Esophagus muscularis mucosa (tissue), 4 donors: ENCODE data around the gene VSTM2B. TPM values are rescaled to one million over a fixed set of nuclear protein-coding genes. Genes with fewer than 3 reads are reported as not detected.

Source experiments
- DNase-seq: peaks from one replicate; pipeline ENCODE4 v3.0.0-alpha.2; 2017; ENCODE audit errors: extremely low spot score
- H3K27ac ChIP-seq, 4 donors: fragments of 200-600 bp; sonication (generic); replicated peaks in 1 of 4; 1 replicate in 3 of 4; 2 replicates in 1 of 4; pipeline ENCODE4 v1.5.1; 2016 to 2019; ENCODE audit warnings: mild to moderate bottlenecking in 1 of 4
- H3K27me3 ChIP-seq, 4 donors: fragments of 200-600 bp; sonication (generic); one replicate each; pipeline versions ENCODE4 v1.5.1 to v1.6.0; 2016 to 2019
- H3K36me3 ChIP-seq, 4 donors: fragments of 200-600 bp; sonication (generic); one replicate each; pipeline ENCODE4 v1.5.1; 2016 to 2019
- H3K4me1 ChIP-seq, 4 donors: fragments of 200-600 bp; sonication (generic); one replicate each; pipeline ENCODE4 v1.5.1; 2016 to 2019
- H3K4me3 ChIP-seq, 4 donors: fragments of 200-600 bp; sonication (generic); 1 replicate in 2 of 4; 2 replicates in 2 of 4; pipeline ENCODE4 v1.5.1; 2016 to 2019; ENCODE audit warnings: mild to moderate bottlenecking in 4 of 4, moderate library complexity in 1 of 4
- H3K9me3 ChIP-seq, 4 donors: fragments of 200-600 bp; sonication (generic); 1 replicate in 3 of 4; 2 replicates in 1 of 4; pipeline ENCODE4 v1.5.1; 2016 to 2019
- EP300 ChIP-seq: sonication (generic); formaldehyde crosslinking; IDR thresholded peaks from one replicate; pipeline ENCODE4 v1.6.1; 2017; ENCODE audit warnings: antibody characterized with exemption
- POLR2A ChIP-seq: fragments of 450-650 bp; IDR thresholded peaks from one replicate; pipeline ENCODE4 v1.6.1; 2017; ENCODE audit warnings: antibody characterized with exemption, moderate library complexity, mild to moderate bottlenecking, low read depth
- POLR2AphosphoS5 ChIP-seq, 2 donors: sonication (generic); formaldehyde crosslinking; IDR thresholded peaks; one replicate each; pipeline ENCODE4 v1.6.1; 2017; ENCODE audit warnings: antibody characterized with exemption in 2 of 2
- WGBS: methylation state at CpG from one replicate; pipeline ENCODE4 v1.1.5; 2018; 5-methylcytosine and 5-hydroxymethylcytosine counted together
- intact Hi-C: fragments of 100-400 bp; cut with DNase I; formaldehyde crosslinking; loops from one replicate; pipeline ENCODE4 v1.15.1; 2023
- total RNA-seq, 4 donors: library from RNA; depleted of rRNA; stranded (reverse); fragments of >200 nt; gene quantifications; one replicate each; pipeline versions ENCODE4 v1.1.0 to v1.2.1, GENCODE V29; 2016
- TF ChIP-seq, protein P1 (sequence below), 3 experiments: fragments of 200-600 bp in 2 of 3; fragments of 450-650 bp in 1 of 3; sonication (generic) in 2 of 3; IDR thresholded peaks; one replicate each; pipeline ENCODE4 v1.5.1; 2017 to 2019; ENCODE audit warnings: antibody characterized with exemption in 3 of 3, mild to moderate bottlenecking in 2 of 3, moderate library complexity in 1 of 3

Gene VSTM2B
- total RNA-seq, 4 donors from 2014 or later = 0.23 to 0.33 TPM; not detected in 2

DNA sequence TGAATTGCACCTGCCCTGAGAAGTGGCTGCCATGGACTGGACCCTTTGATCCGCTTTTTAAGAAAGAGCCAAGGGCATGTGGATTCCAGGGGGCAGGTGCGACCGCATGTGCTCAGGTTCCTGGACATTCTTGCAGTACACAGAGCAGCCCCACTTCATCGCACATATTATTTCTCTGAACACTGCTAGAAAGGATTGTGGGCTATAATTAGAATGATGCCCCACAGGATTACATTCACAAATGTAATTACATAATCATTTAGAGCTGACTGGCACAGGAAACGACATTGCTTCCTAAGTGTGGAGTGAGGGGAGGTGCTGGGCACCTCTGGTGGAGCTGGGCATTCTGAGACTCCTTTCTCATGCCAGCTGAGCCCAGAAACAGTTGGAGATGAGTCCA, 37.5 kb upstream of the VSTM2B start:
- Histone ChIP-seq H3K36me3 (no peaks in the 10 kb centered on the region), H3K27me3 (peaks cover 0 to 52% (median 0%) of the 10 kb centered on the region in 4 donors), H3K9me3 (no peaks in the 10 kb centered on the region), H3K4me1 (peaks cover 0 to 9% (median 4%) of the 10 kb centered on the region in 4 donors), H3K27ac (no peak overlapping the region), H3K4me3 (no peak overlapping the region)
- DNase-seq = peak; percentile 26
- TF ChIP-seq, protein P1, sequence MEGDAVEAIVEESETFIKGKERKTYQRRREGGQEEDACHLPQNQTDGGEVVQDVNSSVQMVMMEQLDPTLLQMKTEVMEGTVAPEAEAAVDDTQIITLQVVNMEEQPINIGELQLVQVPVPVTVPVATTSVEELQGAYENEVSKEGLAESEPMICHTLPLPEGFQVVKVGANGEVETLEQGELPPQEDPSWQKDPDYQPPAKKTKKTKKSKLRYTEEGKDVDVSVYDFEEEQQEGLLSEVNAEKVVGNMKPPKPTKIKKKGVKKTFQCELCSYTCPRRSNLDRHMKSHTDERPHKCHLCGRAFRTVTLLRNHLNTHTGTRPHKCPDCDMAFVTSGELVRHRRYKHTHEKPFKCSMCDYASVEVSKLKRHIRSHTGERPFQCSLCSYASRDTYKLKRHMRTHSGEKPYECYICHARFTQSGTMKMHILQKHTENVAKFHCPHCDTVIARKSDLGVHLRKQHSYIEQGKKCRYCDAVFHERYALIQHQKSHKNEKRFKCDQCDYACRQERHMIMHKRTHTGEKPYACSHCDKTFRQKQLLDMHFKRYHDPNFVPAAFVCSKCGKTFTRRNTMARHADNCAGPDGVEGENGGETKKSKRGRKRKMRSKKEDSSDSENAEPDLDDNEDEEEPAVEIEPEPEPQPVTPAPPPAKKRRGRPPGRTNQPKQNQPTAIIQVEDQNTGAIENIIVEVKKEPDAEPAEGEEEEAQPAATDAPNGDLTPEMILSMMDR (IDR thresholded peaks at IDR 0.05) = no peak
- TF ChIP-seq EP300 (no peak), POLR2A (no peak), POLR2AphosphoS5 (IDR thresholded peaks at IDR 0.05) (no peak)
- 82% methylated on average over 5 of the region's 5 CpGs for WGBS
- intact Hi-C loops = no loop called here

DNA sequence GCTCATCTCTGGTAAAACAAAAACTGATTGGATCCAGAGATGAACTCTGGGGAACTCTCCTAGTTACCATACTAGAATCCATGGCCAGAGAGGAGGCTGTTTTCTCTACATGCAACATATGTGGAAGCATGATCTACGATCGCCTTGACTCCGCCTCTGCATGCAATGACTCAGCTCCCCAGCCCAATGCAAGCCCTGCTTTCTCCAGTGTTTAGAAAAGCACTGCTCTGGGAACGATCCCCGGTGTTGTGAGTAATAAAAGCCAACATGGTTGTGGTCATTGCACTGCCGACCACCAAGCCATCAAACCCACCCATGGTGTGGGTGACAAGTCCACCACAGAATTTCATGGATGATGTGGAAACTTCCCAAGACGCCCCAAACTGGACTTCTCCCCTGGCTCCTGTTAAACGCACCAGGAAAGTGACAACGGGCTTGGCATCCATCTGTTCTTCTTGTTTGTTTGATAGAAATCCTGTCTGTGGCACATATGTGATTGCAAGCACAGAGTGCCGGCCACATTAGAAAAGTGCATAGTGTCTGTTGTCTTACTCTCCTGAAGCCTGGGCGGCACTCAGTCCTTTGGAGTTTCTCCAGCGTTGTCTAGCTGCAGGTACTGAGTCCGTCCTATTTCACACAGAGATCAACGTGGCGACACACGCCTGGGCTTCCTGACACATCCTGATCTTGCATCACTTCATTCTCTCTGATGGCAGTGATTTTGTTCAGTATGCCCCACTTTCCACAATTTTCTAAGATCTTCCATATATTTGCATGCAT, 36.4 kb upstream of the VSTM2B start:
- TF ChIP-seq POLR2AphosphoS5 (IDR thresholded peaks at IDR 0.05) (no peak), EP300 (no peak), POLR2A (no peak)
- TF ChIP-seq, protein P1 (IDR thresholded peaks at IDR 0.05) = no peak
- WGBS = 69% methylated on average over 16 of the region's 16 CpGs
- no peak overlapping the region for H3K4me3 ChIP-seq
- H3K27me3 ChIP-seq = peaks cover 0 to 55% (median 0%) of the 10 kb centered on the region in 4 donors
- peak; percentile 75 for DNase-seq
- intact Hi-C loops = no loop called here
- no peaks in the 10 kb centered on the region for H3K9me3 ChIP-seq
- H3K4me1 ChIP-seq = peaks cover 0 to 9% (median 4%) of the 10 kb centered on the region in 4 donors
- H3K36me3 ChIP-seq = no peaks in the 10 kb centered on the region
- no peak overlapping the region for H3K27ac ChIP-seq

DNA sequence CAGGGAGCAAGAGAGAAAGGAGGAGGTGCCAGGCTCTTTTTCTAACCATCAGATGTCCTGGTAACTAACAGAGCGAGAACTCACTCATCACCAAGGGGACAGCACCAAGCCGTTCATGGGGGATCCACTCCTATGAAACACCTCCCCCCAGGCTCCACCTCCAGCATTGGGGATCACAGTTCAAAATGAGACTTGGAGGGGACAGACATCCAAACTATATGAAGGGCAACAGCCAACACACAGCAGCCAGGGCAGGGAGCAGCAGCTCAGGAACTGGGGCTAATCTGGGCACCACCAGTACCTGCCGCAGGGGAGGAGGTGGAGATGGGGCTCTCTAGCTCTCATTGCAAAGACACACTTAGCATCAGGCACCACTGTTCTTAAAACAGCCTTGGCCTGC, 34.3 kb upstream of the VSTM2B start:
- no peak overlapping the region for H3K4me3 ChIP-seq
- TF ChIP-seq POLR2AphosphoS5 (IDR thresholded peaks at IDR 0.05) (no peak), EP300 (no peak), POLR2A (no peak)
- TF ChIP-seq, protein P1 (IDR thresholded peaks at IDR 0.05) = no peak
- no peaks in the 10 kb centered on the region for H3K36me3 ChIP-seq
- DNase-seq = peak; percentile 37
- no peak overlapping the region for H3K27ac ChIP-seq
- WGBS = 81% methylated on average over 3 of the region's 3 CpGs
- no peaks in the 10 kb centered on the region for H3K9me3 ChIP-seq
- H3K27me3 ChIP-seq = peaks cover 0 to 57% (median 0%) of the 10 kb centered on the region in 4 donors
- peaks cover 0 to 9% (median 4%) of the 10 kb centered on the region in 4 donors for H3K4me1 ChIP-seq
- intact Hi-C loops = no loop called here

DNA sequence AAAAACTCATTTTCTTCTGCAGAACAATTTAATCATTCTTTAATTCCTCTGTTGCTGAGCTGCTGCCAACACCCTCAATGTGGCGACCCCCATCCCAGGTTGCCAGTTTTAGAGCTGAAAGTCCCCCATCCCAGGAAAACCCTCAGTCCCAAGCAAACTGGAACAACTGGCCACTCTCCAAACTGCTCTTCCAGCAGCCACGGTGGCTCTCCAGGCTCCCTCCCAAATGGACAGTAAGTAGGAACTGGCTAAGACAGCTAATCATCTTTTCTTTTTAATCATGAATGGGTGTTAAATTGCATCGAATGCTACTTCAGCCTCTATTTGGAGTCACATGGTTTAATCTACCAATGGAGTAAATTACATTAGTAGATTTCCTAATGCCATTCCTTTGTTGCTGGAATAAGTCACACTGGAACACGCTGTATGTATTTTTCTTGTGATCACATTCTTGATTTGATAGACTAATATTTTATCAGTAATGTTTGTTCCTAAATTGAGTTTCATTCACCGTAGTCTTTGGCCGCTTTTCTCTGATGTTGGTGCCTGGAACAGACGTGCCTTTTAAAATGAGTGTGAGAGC, 33.7 kb upstream of the VSTM2B start:
- TF ChIP-seq POLR2A (no peak), EP300 (no peak), POLR2AphosphoS5 (IDR thresholded peaks at IDR 0.05) (no peak)
- TF ChIP-seq, protein P1 (IDR thresholded peaks at IDR 0.05) = no peak
- DNase-seq = peak; percentile 7
- Histone ChIP-seq H3K4me3 (no peak overlapping the region), H3K36me3 (no peaks in the 10 kb centered on the region), H3K27me3 (peaks cover 0 to 57% (median 0%) of the 10 kb centered on the region in 4 donors), H3K4me1 (peaks cover 0 to 9% (median 4%) of the 10 kb centered on the region in 4 donors), H3K27ac (no peak overlapping the region), H3K9me3 (no peaks in the 10 kb centered on the region)
- 33% methylated on average over 7 of the region's 7 CpGs for WGBS
- intact Hi-C loops = no loop called here
